D721Med (cell line): ENCODE data around the gene CIAO3.
"Not testable (repeated sequence)": the region's sequence is repeated elsewhere in the genome, so short reads cannot be mapped to it uniquely, and the experiment has no call there.

Source experiments
- DNase-seq: peaks from one replicate; pipeline ENCODE4 v3.0.0; 2011; ENCODE audit warnings: low spot score; ENCODE audit not compliant: insufficient read length
- FAIRE-seq: peaks from 2 replicates; lab custom pipeline; 2011; peaks lifted over from hg19 to GRCh38; lab: Jason Lieb, UNC
- CTCF ChIP-seq: IDR thresholded peaks from 2 replicates; pipeline ENCODE4 v1.5.1; 2012; ENCODE audit warnings: mild to moderate bottlenecking, control low read depth; ENCODE audit not compliant: insufficient read depth; ENCODE audit errors: missing control alignments

CIAO3 gene

GRCh38 chr16:759110-759910 is 18.5 kb upstream of the CIAO3 start:
- no peak for FAIRE-seq
- TF ChIP-seq CTCF, result no peak
- no peak for DNase-seq

- no peak for FAIRE-seq
- TF ChIP-seq CTCF, result no peak
- DNase-seq, result no peak
These were observed 15.6 kb upstream of the CIAO3 start for GRCh38 chr16:756428-756827.

GRCh38 chr16:754656-755055 is 13.9 kb upstream of the CIAO3 start:
- no peak for TF ChIP-seq CTCF
- FAIRE-seq, result no peak
- DNase-seq, result no peak

GRCh38 chr16:754121-754607 is 13.4 kb upstream of the CIAO3 start:
- FAIRE-seq, DNase-seq: not testable (repeated sequence)

GRCh38 chr16:752007-752312 is 11.2 kb upstream of the CIAO3 start:
- TF ChIP-seq CTCF, result no peak

GRCh38 chr16:751152-752006 is 10.6 kb upstream of the CIAO3 start:
- peak; percentile 61 for DNase-seq
- no peak for FAIRE-seq
- no peak for TF ChIP-seq CTCF

More at GRCh38 chr16:752007-752312, 11.2 kb upstream of the CIAO3 start:
- no peak for DNase-seq
- FAIRE-seq, result no peak

- FAIRE-seq (no peak), DNase-seq (no peak)
- TF ChIP-seq CTCF, result no peak
These were observed 9.7 kb upstream of the CIAO3 start for GRCh38 chr16:750485-750884.
